Measurements from ENCODE around the gene ZNF14.
"Not testable (repeated sequence)": the region's sequence is repeated elsewhere in the genome, so short reads cannot be mapped to it uniquely, and the experiment has no call there.

Gene ZNF14

GRCh38 chr19:19686580-19686979 is 46.3 kb downstream of the ZNF14 start:
- no peak for TF ChIP-seq CTCF (IDR thresholded peaks at IDR 0.05; ENCODE audit: poor library complexity, severe bottlenecking)
- no peak for DNase-seq (ENCODE audit: low spot score)
- H3K9me3 ChIP-seq (ENCODE audit: severe bottlenecking) = peaks cover 13% of the 10 kb centered on the region
- no peak overlapping the region for H3K27ac ChIP-seq (ENCODE audit: poor library complexity, severe bottlenecking)
- no peak overlapping the region for H3K4me3 ChIP-seq (ENCODE audit: severe bottlenecking)
- no peaks in the 10 kb centered on the region for H3K36me3 ChIP-seq (ENCODE audit: low read depth)
- no peaks in the 10 kb centered on the region for H3K4me1 ChIP-seq (ENCODE audit: insufficient read depth, poor library complexity, severe bottlenecking)
- ATAC-seq (ENCODE audit: low read depth) = no peak
- H3K27me3 ChIP-seq (ENCODE audit: insufficient read depth, poor library complexity, severe bottlenecking) = no peaks in the 10 kb centered on the region

- not testable (repeated sequence) for H3K36me3 ChIP-seq (ENCODE audit: low read depth); ATAC-seq (ENCODE audit: low read depth); DNase-seq (ENCODE audit: low spot score); H3K4me3 ChIP-seq (ENCODE audit: severe bottlenecking); H3K27ac ChIP-seq (ENCODE audit: poor library complexity, severe bottlenecking); H3K27me3 ChIP-seq (ENCODE audit: insufficient read depth, poor library complexity, severe bottlenecking); H3K4me1 ChIP-seq (ENCODE audit: insufficient read depth, poor library complexity, severe bottlenecking)
- peaks cover 13% of the 10 kb centered on the region for H3K9me3 ChIP-seq (ENCODE audit: severe bottlenecking)
Measured at GRCh38 chr19:19686119-19686518, 46.8 kb downstream of the ZNF14 start.

- ATAC-seq (ENCODE audit: low read depth) (no peak), DNase-seq (ENCODE audit: low spot score) (no peak)
- H3K27me3 ChIP-seq (ENCODE audit: insufficient read depth, poor library complexity, severe bottlenecking) = no peaks in the 10 kb centered on the region
- peaks cover 16% of the 10 kb centered on the region for H3K9me3 ChIP-seq (ENCODE audit: severe bottlenecking)
- no peak overlapping the region for H3K27ac ChIP-seq (ENCODE audit: poor library complexity, severe bottlenecking)
- H3K4me3 ChIP-seq (ENCODE audit: severe bottlenecking) = no peak overlapping the region
- no peaks in the 10 kb centered on the region for H3K4me1 ChIP-seq (ENCODE audit: insufficient read depth, poor library complexity, severe bottlenecking)
- H3K36me3 ChIP-seq (ENCODE audit: low read depth) = peaks cover 54% of the 10 kb centered on the region
- no peak for TF ChIP-seq CTCF (IDR thresholded peaks at IDR 0.05; ENCODE audit: poor library complexity, severe bottlenecking)
Measured at GRCh38 chr19:19679176-19680073, 53.5 kb downstream of the ZNF14 start.

- TF ChIP-seq CTCF (IDR thresholded peaks at IDR 0.05; ENCODE audit: poor library complexity, severe bottlenecking) = no peak
- peaks cover 16% of the 10 kb centered on the region for H3K9me3 ChIP-seq (ENCODE audit: severe bottlenecking)
- peaks cover 70% of the 10 kb centered on the region for H3K36me3 ChIP-seq (ENCODE audit: low read depth)
- no peak overlapping the region for H3K27ac ChIP-seq (ENCODE audit: poor library complexity, severe bottlenecking)
- no peaks in the 10 kb centered on the region for H3K27me3 ChIP-seq (ENCODE audit: insufficient read depth, poor library complexity, severe bottlenecking)
- ATAC-seq (ENCODE audit: low read depth) (no peak), DNase-seq (ENCODE audit: low spot score) (no peak)
- no peak overlapping the region for H3K4me3 ChIP-seq (ENCODE audit: severe bottlenecking)
- H3K4me1 ChIP-seq (ENCODE audit: insufficient read depth, poor library complexity, severe bottlenecking) = no peaks in the 10 kb centered on the region
Measured at GRCh38 chr19:19677579-19677978, 55.3 kb downstream of the ZNF14 start.

GRCh38 chr19:19674315-19674714 is 58.6 kb downstream of the ZNF14 start:
- H3K27me3 ChIP-seq (ENCODE audit: insufficient read depth, poor library complexity, severe bottlenecking) = no peaks in the 10 kb centered on the region
- H3K4me3 ChIP-seq (ENCODE audit: severe bottlenecking) = no peak overlapping the region
- H3K36me3 ChIP-seq (ENCODE audit: low read depth) = peaks cover 71% of the 10 kb centered on the region
- H3K27ac ChIP-seq (ENCODE audit: poor library complexity, severe bottlenecking) = no peak overlapping the region
- TF ChIP-seq CTCF (IDR thresholded peaks at IDR 0.05; ENCODE audit: poor library complexity, severe bottlenecking) = no peak
- peaks cover 7% of the 10 kb centered on the region for H3K9me3 ChIP-seq (ENCODE audit: severe bottlenecking)
- DNase-seq (ENCODE audit: low spot score) = no peak
- ATAC-seq (ENCODE audit: low read depth) = no peak
- no peaks in the 10 kb centered on the region for H3K4me1 ChIP-seq (ENCODE audit: insufficient read depth, poor library complexity, severe bottlenecking)
